OCI-LY7 (cell line): ENCODE measurements around the gene SENP1. TPM values are rescaled to one million over a fixed set of nuclear protein-coding genes. Genes with fewer than 3 reads are reported as not detected.

Experiments
- BruUV-seq: library from RNA; stranded (reverse); fragments of 400-500 nt; replicated peaks from 2 replicates; lab custom pipeline; 2021; lab: Mats Ljungman, UMichigan
- CTCF ChIA-PET: fragments of 300-600 bp; sonication (Branson Sonifier 250); formaldehyde crosslinking; loops from one replicate; lab custom pipeline; 2022; ENCODE audit warnings: antibody characterized with exemption; ENCODE audit not compliant: unreplicated experiment; lab: Charles Lee
- POLR2A ChIA-PET: fragments of 300-600 bp; sonication (Branson Sonifier 250); formaldehyde crosslinking; loops from one replicate; lab custom pipeline; 2022; ENCODE audit warnings: antibody characterized with exemption; lab: Charles Lee
- DNase-seq: peaks from one replicate; pipeline ENCODE4 v3.0.0-alpha.2; 2015; ENCODE audit warnings: low spot score
- H2AFZ ChIP-seq: fragments of 200-600 bp; sonication (generic), shearing (Covaris generic); 2 replicates; pipeline ENCODE4 v1.6.1; 2014; ENCODE audit warnings: mild to moderate bottlenecking, antibody characterized with exemption, low read length, moderate library complexity
- H3K27ac ChIP-seq: fragments of 200-600 bp; sonication (generic); 2 replicates; pipeline ENCODE4 v1.5.1; 2014; ENCODE audit warnings: mixed run types, low read depth, mild to moderate bottlenecking, moderate library complexity, low read length, inconsistent platforms; ENCODE audit not compliant: poor library complexity, severe bottlenecking
- H3K36me3 ChIP-seq: fragments of 200-600 bp; sonication (generic); 2 replicates; pipeline ENCODE4 v1.6.1; 2014; ENCODE audit warnings: mild to moderate bottlenecking, antibody characterized with exemption, low read length, moderate library complexity, mixed read lengths; ENCODE audit not compliant: insufficient read depth
- H3K4me1 ChIP-seq: fragments of 200-600 bp; sonication (generic); 2 replicates; pipeline ENCODE4 v1.5.1; 2014; ENCODE audit warnings: mild to moderate bottlenecking, low read length; ENCODE audit not compliant: insufficient read depth, poor library complexity, severe bottlenecking
- H3K4me2 ChIP-seq: fragments of 200-600 bp; sonication (generic); 2 replicates; pipeline ENCODE4 v1.6.1; 2014; ENCODE audit warnings: mild to moderate bottlenecking, low read length
- H3K4me3 ChIP-seq: fragments of 200-600 bp; sonication (generic); 2 replicates; pipeline ENCODE4 v1.5.1; 2014; ENCODE audit warnings: mild to moderate bottlenecking, low read depth, low read length; ENCODE audit not compliant: poor library complexity, severe bottlenecking
- H3K79me2 ChIP-seq: fragments of 200-600 bp; sonication (generic); 2 replicates; pipeline ENCODE4 v1.6.1; 2016; ENCODE audit warnings: low read depth, mild to moderate bottlenecking, low read length, moderate library complexity, mixed read lengths; ENCODE audit not compliant: insufficient read depth
- H3K9me2 ChIP-seq: fragments of 200-600 bp; sonication (generic); 2 replicates; pipeline ENCODE4 v1.6.1; 2016; ENCODE audit warnings: mild to moderate bottlenecking, low read length, mixed read lengths; ENCODE audit not compliant: insufficient read depth
- H3K9me3 ChIP-seq: fragments of 200-600 bp; sonication (generic); 2 replicates; pipeline ENCODE4 v1.6.1; 2014; ENCODE audit warnings: mild to moderate bottlenecking, mixed run types, low read length, mixed read lengths
- H4K20me1 ChIP-seq: fragments of 200-600 bp; sonication (generic); 2 replicates; pipeline ENCODE4 v1.6.1; 2014; ENCODE audit warnings: mild to moderate bottlenecking, antibody characterized with exemption, low read length, moderate library complexity, mixed read lengths; ENCODE audit not compliant: insufficient read depth
- CTCF ChIP-seq: fragments of 200-600 bp; sonication (generic); conservative IDR thresholded peaks from 2 replicates; pipeline ENCODE4 v1.5.1; 2014; ENCODE audit warnings: mild to moderate bottlenecking, antibody characterized with exemption, low read length, moderate library complexity, mixed read lengths
- EZH2phosphoT487 ChIP-seq: fragments of 200-600 bp; sonication (generic); IDR thresholded peaks from 2 replicates; pipeline ENCODE4 v1.6.1; 2018; ENCODE audit warnings: low read depth, borderline replicate concordance, mild to moderate bottlenecking, mixed run types, antibody characterized with exemption, low read length, moderate library complexity, mixed read lengths
- intact Hi-C: fragments of 100-400 bp; cut with micrococcal nuclease; formaldehyde crosslinking; loops from one replicate; pipeline ENCODE4 v1.10.0; 2022; ENCODE audit not compliant: unreplicated experiment
- total RNA-seq, 2 experiments: library from RNA; depleted of rRNA in 1 of 2; stranded (reverse); fragments of >200 nt in 1 of 2; shearing (Covaris generic) in 1 of 2; gene quantifications; 2 replicates each; pipeline ENCODE4 v1.2.3, GENCODE V29; 2014 to 2022

SENP1 gene
- total RNA-seq, 2 experiments from 2014 or later: 48.3 to 54.7 TPM

- Histone ChIP-seq H3K9me2 (no peaks in the 10 kb centered on the region), H3K4me1 (no peaks in the 10 kb centered on the region), H3K27ac (no peak overlapping the region), H4K20me1 (no peaks in the 10 kb centered on the region), H2AFZ (no peak overlapping the region), H3K9me3 (peaks cover 8% of the 10 kb centered on the region), H3K79me2 (no peaks in the 10 kb centered on the region), H3K4me3 (no peak overlapping the region), H3K36me3 (peaks cover 50% of the 10 kb centered on the region), H3K4me2 (no peak overlapping the region)
- intact Hi-C loops: loop anchor here (10.0 kb wide), 1 partner anchor 611 kb away; no protein-coding TSS in a partner anchor
- no peak for TF ChIP-seq EZH2phosphoT487
- no peak for TF ChIP-seq CTCF
- no peak for DNase-seq
- CTCF ChIA-PET: no interaction called here
- BruUV-seq: no TSS peak
- POLR2A ChIA-PET: interaction anchor here (0.6 to 1.5 kb wide), 4 partner anchors 10 to 642 kb away, joined by 3 to 5 read pairs (median 3); no protein-coding TSS in a partner anchor
Measured at GRCh38 chr12:48053883-48054282, 52.0 kb downstream of the SENP1 start.

- Histone ChIP-seq H4K20me1 (no peaks in the 10 kb centered on the region), H2AFZ (no peak overlapping the region), H3K9me3 (0 out of 2 replicates have a peak, but pooled peaks cover under 1% of the 10 kb centered on the region), H3K36me3 (peaks cover 50% of the 10 kb centered on the region), H3K9me2 (no peaks in the 10 kb centered on the region), H3K4me3 (no peak overlapping the region), H3K27ac (no peak overlapping the region), H3K4me2 (no peak overlapping the region), H3K4me1 (no peaks in the 10 kb centered on the region), H3K79me2 (no peaks in the 10 kb centered on the region)
- ChIA-PET CTCF (no interaction called here), POLR2A (interaction anchor here (0.6 to 1.5 kb wide), 9 partner anchors 9 to 643 kb away, joined by 3 to 5 read pairs (median 3); no protein-coding TSS in a partner anchor)
- DNase-seq: no peak
- no TSS peak for BruUV-seq
- TF ChIP-seq EZH2phosphoT487: no peak
- TF ChIP-seq CTCF: no peak
- intact Hi-C loops: loop anchor here (10.0 kb wide), 1 partner anchor 612 kb away; no protein-coding TSS in a partner anchor
Measured at GRCh38 chr12:48053122-48053521, 52.8 kb downstream of the SENP1 start.

DNA sequence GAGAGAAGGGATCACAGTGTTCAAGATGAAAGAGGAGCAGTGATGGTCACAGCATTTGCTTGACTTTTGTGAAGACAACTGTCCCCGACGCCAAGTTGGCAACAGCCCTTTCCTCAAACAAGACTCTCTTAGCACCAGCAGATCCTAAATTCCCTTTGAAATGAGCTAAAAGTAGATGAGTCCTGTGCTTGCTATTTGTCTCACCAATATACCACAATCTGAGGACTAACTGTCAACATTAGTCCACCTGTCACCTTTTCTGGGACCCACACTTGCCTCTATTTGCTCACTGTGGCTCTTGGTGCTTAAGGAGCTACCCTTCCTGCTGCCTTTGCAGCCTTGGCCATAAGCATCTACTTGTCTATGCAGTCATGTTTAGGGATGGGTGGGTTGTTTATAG lies 54.2 kb downstream of the SENP1 start:
- Histone ChIP-seq H3K79me2 (no peaks in the 10 kb centered on the region), H4K20me1 (no peaks in the 10 kb centered on the region), H2AFZ (no peak overlapping the region), H3K9me3 (no peaks in the 10 kb centered on the region), H3K36me3 (peaks cover 58% of the 10 kb centered on the region), H3K4me2 (no peak overlapping the region), H3K9me2 (no peaks in the 10 kb centered on the region), H3K4me1 (no peaks in the 10 kb centered on the region), H3K27ac (no peak overlapping the region), H3K4me3 (no peak overlapping the region)
- BruUV-seq: no TSS peak
- DNase-seq: no peak
- POLR2A ChIA-PET: interaction anchor here (1.1 to 1.4 kb wide), 3 partner anchors 10 to 56 kb away, joined by 3 to 5 read pairs (median 3); no protein-coding TSS in a partner anchor
- TF ChIP-seq EZH2phosphoT487 (no peak), CTCF (no peak)
- intact Hi-C loops: loop anchor here (10.0 kb wide), 1 partner anchor 613 kb away; no protein-coding TSS in a partner anchor
- CTCF ChIA-PET: no interaction called here
